Loucy (cell line): Measurements from ENCODE around the gene ITSN1.

Experiments used
- EZH2phosphoT487 ChIP-seq: fragments of 200-600 bp; IDR thresholded peaks from 2 replicates; pipeline ENCODE4 v1.6.1; 2018; ENCODE audit warnings: antibody characterized with exemption, mild to moderate bottlenecking, moderate library complexity, borderline replicate concordance
- TF ChIP-seq, protein P1 (sequence below): fragments of 200-600 bp; sonication (generic); conservative IDR thresholded peaks from 2 replicates; pipeline ENCODE4 v1.5.1; 2014; ENCODE audit warnings: mild to moderate bottlenecking, antibody characterized with exemption, low read length

DNA sequence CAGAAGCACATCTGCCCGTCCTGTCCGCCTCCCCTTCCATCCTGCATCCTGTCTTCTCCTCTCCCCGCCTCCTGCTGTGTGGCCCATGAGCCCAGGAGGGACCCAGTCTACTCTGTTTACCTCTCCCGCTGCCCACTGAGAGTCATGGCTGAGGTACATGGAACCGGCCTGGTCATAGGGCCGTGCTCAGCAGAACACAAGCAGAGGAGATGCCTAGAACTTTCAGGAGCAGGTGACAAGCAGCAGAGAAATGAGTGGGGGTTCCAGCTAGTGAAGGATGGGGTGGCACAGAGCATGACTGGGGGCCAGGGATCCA is 202.5 kb downstream of the ITSN1 start:
- TF ChIP-seq, protein P1, sequence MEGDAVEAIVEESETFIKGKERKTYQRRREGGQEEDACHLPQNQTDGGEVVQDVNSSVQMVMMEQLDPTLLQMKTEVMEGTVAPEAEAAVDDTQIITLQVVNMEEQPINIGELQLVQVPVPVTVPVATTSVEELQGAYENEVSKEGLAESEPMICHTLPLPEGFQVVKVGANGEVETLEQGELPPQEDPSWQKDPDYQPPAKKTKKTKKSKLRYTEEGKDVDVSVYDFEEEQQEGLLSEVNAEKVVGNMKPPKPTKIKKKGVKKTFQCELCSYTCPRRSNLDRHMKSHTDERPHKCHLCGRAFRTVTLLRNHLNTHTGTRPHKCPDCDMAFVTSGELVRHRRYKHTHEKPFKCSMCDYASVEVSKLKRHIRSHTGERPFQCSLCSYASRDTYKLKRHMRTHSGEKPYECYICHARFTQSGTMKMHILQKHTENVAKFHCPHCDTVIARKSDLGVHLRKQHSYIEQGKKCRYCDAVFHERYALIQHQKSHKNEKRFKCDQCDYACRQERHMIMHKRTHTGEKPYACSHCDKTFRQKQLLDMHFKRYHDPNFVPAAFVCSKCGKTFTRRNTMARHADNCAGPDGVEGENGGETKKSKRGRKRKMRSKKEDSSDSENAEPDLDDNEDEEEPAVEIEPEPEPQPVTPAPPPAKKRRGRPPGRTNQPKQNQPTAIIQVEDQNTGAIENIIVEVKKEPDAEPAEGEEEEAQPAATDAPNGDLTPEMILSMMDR: no peak
- no peak for TF ChIP-seq EZH2phosphoT487
